OCI-LY7 (cell line): Measurements from ENCODE around the gene TBCEL. TPM values are rescaled to one million over a fixed set of nuclear protein-coding genes. Genes with fewer than 3 reads are reported as not detected.

Experiments
- BruUV-seq: library from RNA; stranded (reverse); fragments of 400-500 nt; replicated peaks from 2 replicates; lab custom pipeline; 2021; lab: Mats Ljungman, UMichigan
- CTCF ChIA-PET: fragments of 300-600 bp; sonication (Branson Sonifier 250); formaldehyde crosslinking; loops from one replicate; lab custom pipeline; 2022; ENCODE audit warnings: antibody characterized with exemption; ENCODE audit not compliant: unreplicated experiment; lab: Charles Lee
- POLR2A ChIA-PET: fragments of 300-600 bp; sonication (Branson Sonifier 250); formaldehyde crosslinking; loops from one replicate; lab custom pipeline; 2022; ENCODE audit warnings: antibody characterized with exemption; lab: Charles Lee
- DNase-seq: peaks from one replicate; pipeline ENCODE4 v3.0.0-alpha.2; 2015; ENCODE audit warnings: low spot score
- H2AFZ ChIP-seq: fragments of 200-600 bp; sonication (generic), shearing (Covaris generic); 2 replicates; pipeline ENCODE4 v1.6.1; 2014; ENCODE audit warnings: mild to moderate bottlenecking, antibody characterized with exemption, low read length, moderate library complexity
- H3K27ac ChIP-seq: fragments of 200-600 bp; sonication (generic); 2 replicates; pipeline ENCODE4 v1.5.1; 2014; ENCODE audit warnings: mixed run types, low read depth, mild to moderate bottlenecking, moderate library complexity, low read length, inconsistent platforms; ENCODE audit not compliant: poor library complexity, severe bottlenecking
- H3K36me3 ChIP-seq: fragments of 200-600 bp; sonication (generic); 2 replicates; pipeline ENCODE4 v1.6.1; 2014; ENCODE audit warnings: mild to moderate bottlenecking, antibody characterized with exemption, low read length, moderate library complexity, mixed read lengths; ENCODE audit not compliant: insufficient read depth
- H3K4me1 ChIP-seq: fragments of 200-600 bp; sonication (generic); 2 replicates; pipeline ENCODE4 v1.5.1; 2014; ENCODE audit warnings: mild to moderate bottlenecking, low read length; ENCODE audit not compliant: insufficient read depth, poor library complexity, severe bottlenecking
- H3K4me2 ChIP-seq: fragments of 200-600 bp; sonication (generic); 2 replicates; pipeline ENCODE4 v1.6.1; 2014; ENCODE audit warnings: mild to moderate bottlenecking, low read length
- H3K4me3 ChIP-seq: fragments of 200-600 bp; sonication (generic); 2 replicates; pipeline ENCODE4 v1.5.1; 2014; ENCODE audit warnings: mild to moderate bottlenecking, low read depth, low read length; ENCODE audit not compliant: poor library complexity, severe bottlenecking
- H3K79me2 ChIP-seq: fragments of 200-600 bp; sonication (generic); 2 replicates; pipeline ENCODE4 v1.6.1; 2016; ENCODE audit warnings: low read depth, mild to moderate bottlenecking, low read length, moderate library complexity, mixed read lengths; ENCODE audit not compliant: insufficient read depth
- H3K9me2 ChIP-seq: fragments of 200-600 bp; sonication (generic); 2 replicates; pipeline ENCODE4 v1.6.1; 2016; ENCODE audit warnings: mild to moderate bottlenecking, low read length, mixed read lengths; ENCODE audit not compliant: insufficient read depth
- H3K9me3 ChIP-seq: fragments of 200-600 bp; sonication (generic); 2 replicates; pipeline ENCODE4 v1.6.1; 2014; ENCODE audit warnings: mild to moderate bottlenecking, mixed run types, low read length, mixed read lengths
- H4K20me1 ChIP-seq: fragments of 200-600 bp; sonication (generic); 2 replicates; pipeline ENCODE4 v1.6.1; 2014; ENCODE audit warnings: mild to moderate bottlenecking, antibody characterized with exemption, low read length, moderate library complexity, mixed read lengths; ENCODE audit not compliant: insufficient read depth
- CTCF ChIP-seq: fragments of 200-600 bp; sonication (generic); conservative IDR thresholded peaks from 2 replicates; pipeline ENCODE4 v1.5.1; 2014; ENCODE audit warnings: mild to moderate bottlenecking, antibody characterized with exemption, low read length, moderate library complexity, mixed read lengths
- EZH2phosphoT487 ChIP-seq: fragments of 200-600 bp; sonication (generic); IDR thresholded peaks from 2 replicates; pipeline ENCODE4 v1.6.1; 2018; ENCODE audit warnings: low read depth, borderline replicate concordance, mild to moderate bottlenecking, mixed run types, antibody characterized with exemption, low read length, moderate library complexity, mixed read lengths
- intact Hi-C: fragments of 100-400 bp; cut with micrococcal nuclease; formaldehyde crosslinking; loops from one replicate; pipeline ENCODE4 v1.10.0; 2022; ENCODE audit not compliant: unreplicated experiment
- total RNA-seq, 2 experiments: library from RNA; depleted of rRNA in 1 of 2; stranded (reverse); fragments of >200 nt in 1 of 2; shearing (Covaris generic) in 1 of 2; gene quantifications; 2 replicates each; pipeline ENCODE4 v1.2.3, GENCODE V29; 2014 to 2022

TBCEL gene
- total RNA-seq, 2 experiments from 2014 or later = 13.0 to 17.1 TPM

- no peak for TF ChIP-seq CTCF
- TF ChIP-seq EZH2phosphoT487 = no peak
- Histone ChIP-seq H4K20me1 (no peaks in the 10 kb centered on the region), H3K4me3 (no peak overlapping the region), H3K9me2 (no peaks in the 10 kb centered on the region), H3K9me3 (no peaks in the 10 kb centered on the region), H3K36me3 (no peaks in the 10 kb centered on the region), H3K4me1 (no peaks in the 10 kb centered on the region), H3K79me2 (no peaks in the 10 kb centered on the region), H3K27ac (no peak overlapping the region), H3K4me2 (no peak overlapping the region), H2AFZ (no peak overlapping the region)
- CTCF ChIA-PET = no interaction called here
- no peak for DNase-seq
- BruUV-seq = no TSS peak
- POLR2A ChIA-PET = interaction anchor here (0.7 kb wide), 1 partner anchor 58 kb away, joined by 3 read pairs; no protein-coding TSS in a partner anchor
- intact Hi-C loops = no loop called here
Observed at GRCh38 chr11:121106812-121107211, 82.9 kb downstream of the TBCEL start.

- CTCF ChIA-PET = no interaction called here
- no peaks in the 10 kb centered on the region for H3K9me3 ChIP-seq
- BruUV-seq = no TSS peak
- H3K4me3 ChIP-seq = no peak overlapping the region
- H3K79me2 ChIP-seq = no peaks in the 10 kb centered on the region
- POLR2A ChIA-PET = no interaction called here
- H3K4me1 ChIP-seq = no peaks in the 10 kb centered on the region
- H3K36me3 ChIP-seq = no peaks in the 10 kb centered on the region
- no peaks in the 10 kb centered on the region for H3K9me2 ChIP-seq
- DNase-seq = no peak
- TF ChIP-seq CTCF (no peak), EZH2phosphoT487 (no peak)
- H2AFZ ChIP-seq = no peak overlapping the region
- H4K20me1 ChIP-seq = no peaks in the 10 kb centered on the region
- no peak overlapping the region for H3K4me2 ChIP-seq
- intact Hi-C loops = no loop called here
- no peak overlapping the region for H3K27ac ChIP-seq
Observed at GRCh38 chr11:121108413-121108812, 84.5 kb downstream of the TBCEL start.

GRCh38 chr11:121109471-121109870, 85.6 kb downstream of the TBCEL start:
- Histone ChIP-seq H3K79me2 (no peaks in the 10 kb centered on the region), H3K9me3 (no peaks in the 10 kb centered on the region), H3K27ac (no peak overlapping the region), H4K20me1 (no peaks in the 10 kb centered on the region), H3K4me1 (no peaks in the 10 kb centered on the region), H3K4me2 (no peak overlapping the region), H3K9me2 (no peaks in the 10 kb centered on the region), H2AFZ (no peak overlapping the region), H3K4me3 (no peak overlapping the region), H3K36me3 (no peaks in the 10 kb centered on the region)
- ChIA-PET POLR2A (interaction anchor here (0.7 to 0.8 kb wide), 2 partner anchors 8 to 1164 kb away, joined by 3 to 4 read pairs; partner anchors contain the start of gene TECTA), CTCF (no interaction called here)
- intact Hi-C loops = no loop called here
- no peak for DNase-seq
- no TSS peak for BruUV-seq
- no peak for TF ChIP-seq CTCF
